ENCODE data around the gene CDC14A. TPM values are rescaled to one million over a fixed set of nuclear protein-coding genes. Genes with fewer than 3 reads are reported as not detected.

Gene CDC14A, protein sequence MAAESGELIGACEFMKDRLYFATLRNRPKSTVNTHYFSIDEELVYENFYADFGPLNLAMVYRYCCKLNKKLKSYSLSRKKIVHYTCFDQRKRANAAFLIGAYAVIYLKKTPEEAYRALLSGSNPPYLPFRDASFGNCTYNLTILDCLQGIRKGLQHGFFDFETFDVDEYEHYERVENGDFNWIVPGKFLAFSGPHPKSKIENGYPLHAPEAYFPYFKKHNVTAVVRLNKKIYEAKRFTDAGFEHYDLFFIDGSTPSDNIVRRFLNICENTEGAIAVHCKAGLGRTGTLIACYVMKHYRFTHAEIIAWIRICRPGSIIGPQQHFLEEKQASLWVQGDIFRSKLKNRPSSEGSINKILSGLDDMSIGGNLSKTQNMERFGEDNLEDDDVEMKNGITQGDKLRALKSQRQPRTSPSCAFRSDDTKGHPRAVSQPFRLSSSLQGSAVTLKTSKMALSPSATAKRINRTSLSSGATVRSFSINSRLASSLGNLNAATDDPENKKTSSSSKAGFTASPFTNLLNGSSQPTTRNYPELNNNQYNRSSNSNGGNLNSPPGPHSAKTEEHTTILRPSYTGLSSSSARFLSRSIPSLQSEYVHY
- total RNA-seq (100 to 1,000 TPM; 186 to 281 TPM), total RNA-seq (197 to 298 reads per million in 2 donors)

DNA sequence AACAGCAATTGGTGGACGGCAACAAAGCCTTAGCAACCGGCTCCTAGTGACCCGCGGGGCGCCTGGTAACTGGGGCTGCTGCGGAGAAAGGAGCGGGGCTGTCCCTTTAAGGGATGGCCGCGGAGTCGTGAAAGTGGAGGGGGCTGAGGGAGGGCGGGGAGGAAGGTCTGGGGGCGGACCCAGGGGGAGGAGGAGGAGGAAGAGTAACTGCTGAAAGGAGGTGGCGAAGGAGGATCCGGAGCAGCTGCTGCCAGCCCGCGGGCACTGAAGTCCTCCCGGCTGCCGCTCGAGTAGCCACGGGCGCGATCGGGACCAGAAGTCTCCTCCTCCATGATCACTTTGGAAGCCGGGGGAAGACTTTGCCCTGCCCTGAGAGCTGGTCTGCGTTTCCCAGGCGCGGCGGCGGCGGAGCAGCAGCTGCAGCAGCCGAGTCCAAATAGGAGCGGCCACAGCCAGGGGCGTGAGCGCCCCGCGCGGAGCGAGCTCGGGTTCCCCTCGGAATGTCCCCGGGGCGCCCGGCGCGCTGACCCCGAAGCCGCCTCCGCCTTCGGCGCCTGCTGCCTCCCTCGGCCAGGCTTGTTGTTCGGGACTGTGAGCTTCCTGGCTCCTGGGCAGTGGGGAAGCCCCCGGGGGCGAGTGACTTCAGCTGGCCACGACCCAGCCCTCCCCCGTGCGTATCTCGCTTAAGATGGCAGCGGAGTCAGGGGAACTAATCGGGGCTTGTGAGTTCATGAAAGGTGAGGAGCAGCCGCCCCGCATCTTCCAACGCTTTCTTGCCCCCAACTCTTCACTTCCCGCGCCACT lies at the start of gene CDC14A:
TSS of gene CDC14A (plus strand) at position 240 of the 804 bp plus-strand sequence. CDS start at position 689, 449 bp downstream.
- Mint-ChIP-seq H3K4me3 (peak within 1 kb of the TSS; percentile 100), H3K27ac (peak within 1 kb of the TSS; percentile 100), H3K36me3 (ENCODE audit: low read depth) (peaks cover 36% of the 10 kb centered on the region), H3K27me3 (no peaks in the 10 kb centered on the region), H3K4me1 (peaks cover 41% of the 10 kb centered on the region)
- DNase-seq (peak; percentile 67 to 83 (median 78)), ATAC-seq (peak; percentile 67)
- H3K9me3 ChIP-seq (ENCODE audit: control insufficient read depth, low read length, poor library complexity, severe bottlenecking): no peaks in the 10 kb centered on the region

DNA sequence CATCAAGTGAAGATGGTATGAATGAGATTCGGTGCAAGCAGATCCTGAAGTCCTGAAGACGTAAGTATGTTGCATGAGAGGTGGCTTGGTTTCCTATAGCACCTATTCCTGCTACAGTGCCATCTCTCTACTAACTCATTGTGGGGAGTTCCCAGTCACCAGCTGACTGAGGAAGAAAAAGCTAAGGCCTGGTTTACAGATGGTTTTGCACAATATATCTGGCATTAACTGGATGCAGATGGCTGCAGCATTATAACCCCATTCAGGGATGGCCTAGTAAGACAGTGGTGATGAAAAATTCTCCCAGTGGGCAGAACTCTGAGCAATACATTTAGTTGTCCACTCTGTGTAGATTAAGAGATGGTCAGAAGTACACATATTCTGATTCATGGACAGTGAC lies 49.6 kb upstream of the CDC14A start:
- H3K9me3 ChIP-seq (ENCODE audit: control insufficient read depth, low read length, poor library complexity, severe bottlenecking): no peaks in the 10 kb centered on the region
- no peak for DNase-seq
- Mint-ChIP-seq H3K4me1 (peaks cover 22% of the 10 kb centered on the region), H3K27ac (no peak overlapping the region), H3K36me3 (ENCODE audit: low read depth) (no peaks in the 10 kb centered on the region), H3K4me3 (no peak overlapping the region), H3K27me3 (no peaks in the 10 kb centered on the region)
- no peak for ATAC-seq

DNA sequence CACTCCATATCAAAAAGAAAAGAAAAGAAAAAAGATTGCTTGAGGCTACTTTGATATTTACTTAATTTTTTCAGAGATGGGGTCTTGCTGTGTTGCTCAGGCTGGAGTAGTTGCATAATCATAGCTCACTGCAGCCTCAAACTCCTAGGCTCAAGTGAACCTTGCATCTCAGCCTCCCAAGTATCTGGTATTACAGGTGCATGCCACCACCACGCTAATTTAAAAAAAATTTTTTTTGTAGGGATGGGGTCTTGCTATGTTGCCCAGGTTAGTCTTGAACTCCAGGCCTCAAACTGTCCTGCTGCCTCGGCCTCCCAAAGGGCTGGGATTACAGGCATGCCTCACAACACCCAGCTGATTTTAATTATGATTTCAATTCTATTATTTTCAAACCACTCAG lies 48.1 kb upstream of the CDC14A start:
- ATAC-seq (no peak), DNase-seq (no peak)
- no peak overlapping the region for H3K27ac Mint-ChIP-seq
- H3K27me3 Mint-ChIP-seq: no peaks in the 10 kb centered on the region
- no peaks in the 10 kb centered on the region for H3K9me3 ChIP-seq (ENCODE audit: control insufficient read depth, low read length, poor library complexity, severe bottlenecking)
- H3K4me1 Mint-ChIP-seq: peaks cover 19% of the 10 kb centered on the region
- no peak overlapping the region for H3K4me3 Mint-ChIP-seq
- no peaks in the 10 kb centered on the region for H3K36me3 Mint-ChIP-seq (ENCODE audit: low read depth)

DNA sequence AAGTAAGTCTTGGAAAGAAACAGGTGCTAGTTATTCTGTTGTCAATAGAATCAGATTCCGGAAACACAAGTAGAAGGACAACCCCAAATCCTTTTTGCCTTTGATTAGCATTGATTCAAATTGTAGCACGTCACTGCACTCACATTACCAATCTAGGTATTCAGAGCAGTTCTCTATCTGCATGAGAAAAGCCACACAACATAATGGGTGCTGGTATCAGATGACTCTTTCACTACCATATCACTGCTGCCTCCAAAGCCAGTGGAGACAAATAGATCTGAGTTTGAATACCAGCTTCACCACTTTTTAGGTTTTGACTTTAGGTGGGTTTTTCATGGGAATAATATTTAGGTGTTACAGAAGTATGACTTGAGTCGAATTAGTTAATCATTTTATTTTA lies 47.4 kb upstream of the CDC14A start:
- Mint-ChIP-seq H3K27ac (no peak overlapping the region), H3K27me3 (no peaks in the 10 kb centered on the region), H3K4me1 (peaks cover 13% of the 10 kb centered on the region), H3K4me3 (no peak overlapping the region), H3K36me3 (ENCODE audit: low read depth) (no peaks in the 10 kb centered on the region)
- ATAC-seq (no peak), DNase-seq (no peak)
- H3K9me3 ChIP-seq (ENCODE audit: control insufficient read depth, low read length, poor library complexity, severe bottlenecking): no peaks in the 10 kb centered on the region

DNA sequence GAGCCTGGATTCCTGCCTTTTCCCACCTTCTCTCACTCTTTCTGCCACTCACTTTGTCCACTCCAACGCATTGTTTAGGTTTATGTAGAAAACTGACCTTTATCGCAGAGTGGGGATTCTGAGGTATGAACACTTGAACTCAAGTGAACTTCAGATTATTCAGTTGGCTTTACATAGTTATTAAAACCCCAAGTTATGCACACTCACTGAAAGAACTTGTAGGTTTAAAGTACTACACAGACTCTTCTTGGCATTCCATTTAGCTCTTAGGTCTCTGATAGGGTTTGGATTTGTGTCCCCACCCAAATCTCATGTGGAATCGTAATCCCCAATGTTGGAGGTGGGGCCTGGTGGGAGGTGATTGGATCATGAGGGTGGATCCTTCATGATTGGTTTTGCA lies 46.4 kb upstream of the CDC14A start:
- H3K4me3 Mint-ChIP-seq: no peak overlapping the region
- no peak overlapping the region for H3K27ac Mint-ChIP-seq
- H3K36me3 Mint-ChIP-seq (ENCODE audit: low read depth): no peaks in the 10 kb centered on the region
- no peak for ATAC-seq
- no peak for DNase-seq
- H3K4me1 Mint-ChIP-seq: peaks cover 12% of the 10 kb centered on the region
- peaks cover 4% of the 10 kb centered on the region for H3K27me3 Mint-ChIP-seq
- no peaks in the 10 kb centered on the region for H3K9me3 ChIP-seq (ENCODE audit: control insufficient read depth, low read length, poor library complexity, severe bottlenecking)

DNA sequence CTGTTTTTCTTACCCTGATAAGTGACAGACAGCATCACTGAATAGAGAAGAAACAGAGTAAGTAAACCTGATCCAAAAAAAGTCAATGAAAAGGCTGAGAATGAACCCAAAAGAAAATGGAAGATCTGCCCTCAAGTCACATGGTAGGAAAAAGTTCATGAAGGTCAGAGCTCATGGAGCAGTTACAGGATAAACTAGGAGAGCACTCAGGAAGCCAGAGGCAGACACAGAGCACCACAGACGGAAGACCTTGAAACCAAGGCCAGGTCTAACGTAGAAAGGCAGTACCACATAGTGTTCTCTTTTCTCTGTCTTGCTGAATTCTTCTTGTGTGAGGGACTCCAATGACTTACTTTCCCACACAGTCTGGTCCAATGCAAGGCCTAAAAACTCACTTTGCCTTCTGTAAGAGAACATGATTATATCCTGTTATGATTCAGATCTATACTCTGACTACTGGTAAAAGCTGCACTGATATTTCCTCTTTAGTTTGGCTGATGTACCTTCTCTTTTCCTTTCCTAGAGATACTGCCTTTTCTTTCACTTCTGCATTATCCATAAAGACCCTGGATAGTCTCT lies 45.5 kb upstream of the CDC14A start:
- H3K4me3 Mint-ChIP-seq: no peak overlapping the region
- DNase-seq (no peak), ATAC-seq (peak; percentile 45)
- peaks cover 5% of the 10 kb centered on the region for H3K27me3 Mint-ChIP-seq
- peak overlapping the region; percentile 79 for H3K27ac Mint-ChIP-seq
- H3K36me3 Mint-ChIP-seq (ENCODE audit: low read depth): no peaks in the 10 kb centered on the region
- H3K4me1 Mint-ChIP-seq: peaks cover 12% of the 10 kb centered on the region
- H3K9me3 ChIP-seq (ENCODE audit: control insufficient read depth, low read length, poor library complexity, severe bottlenecking): no peaks in the 10 kb centered on the region

DNA sequence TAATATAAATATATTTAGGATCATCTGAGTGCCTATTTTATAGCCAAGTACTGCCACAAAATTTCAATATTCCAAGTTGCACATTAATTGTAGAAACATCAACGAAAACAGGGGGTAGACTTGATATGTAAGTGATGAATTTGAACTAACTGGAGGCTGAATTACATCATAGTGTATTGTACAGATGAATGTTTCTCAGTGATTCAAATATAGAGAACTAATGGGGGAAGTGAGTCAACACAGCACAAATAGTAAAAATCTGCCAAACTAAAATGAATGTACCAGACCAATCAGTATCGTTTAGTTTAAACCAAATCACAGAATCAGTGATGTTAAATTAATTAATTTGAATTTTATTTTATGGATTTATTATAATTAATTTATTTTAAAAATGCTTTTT lies 43.5 kb upstream of the CDC14A start:
- peaks cover 12% of the 10 kb centered on the region for H3K4me1 Mint-ChIP-seq
- no peak for ATAC-seq
- H3K27me3 Mint-ChIP-seq: peaks cover 5% of the 10 kb centered on the region

DNA sequence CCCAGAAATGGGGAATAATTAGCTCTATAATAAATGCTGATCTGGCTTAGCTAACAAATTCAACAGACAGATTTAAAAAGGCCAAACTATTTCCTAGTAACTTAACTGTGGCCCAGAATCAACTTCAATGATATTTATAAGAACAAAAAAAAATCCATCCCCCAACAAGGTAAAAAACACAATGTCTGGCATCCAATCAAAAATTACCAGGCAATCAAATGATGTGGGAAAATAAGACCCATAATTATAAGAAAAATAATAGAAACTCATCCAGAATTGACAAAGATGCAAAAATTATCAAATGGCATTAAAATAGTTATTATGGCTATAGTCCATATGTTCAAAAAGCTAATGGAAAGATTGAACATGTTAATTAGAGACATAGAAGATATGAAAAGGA lies 42.4 kb upstream of the CDC14A start:
- H3K27me3 Mint-ChIP-seq: peaks cover 5% of the 10 kb centered on the region
- ATAC-seq: no peak
- H3K27ac Mint-ChIP-seq: no peak overlapping the region
- H3K4me1 Mint-ChIP-seq: peaks cover 12% of the 10 kb centered on the region
- DNase-seq: no peak
- H3K4me3 Mint-ChIP-seq: no peak overlapping the region
- H3K36me3 Mint-ChIP-seq (ENCODE audit: low read depth): peaks cover 2% of the 10 kb centered on the region
- no peaks in the 10 kb centered on the region for H3K9me3 ChIP-seq (ENCODE audit: control insufficient read depth, low read length, poor library complexity, severe bottlenecking)

More for the DNA sequence above, 43.5 kb upstream of the CDC14A start:
- peaks cover 2% of the 10 kb centered on the region for H3K36me3 Mint-ChIP-seq (ENCODE audit: low read depth)
- H3K9me3 ChIP-seq (ENCODE audit: control insufficient read depth, low read length, poor library complexity, severe bottlenecking): no peaks in the 10 kb centered on the region
- no peak overlapping the region for H3K4me3 Mint-ChIP-seq
- DNase-seq: no peak
- H3K27ac Mint-ChIP-seq: no peak overlapping the region

DNA sequence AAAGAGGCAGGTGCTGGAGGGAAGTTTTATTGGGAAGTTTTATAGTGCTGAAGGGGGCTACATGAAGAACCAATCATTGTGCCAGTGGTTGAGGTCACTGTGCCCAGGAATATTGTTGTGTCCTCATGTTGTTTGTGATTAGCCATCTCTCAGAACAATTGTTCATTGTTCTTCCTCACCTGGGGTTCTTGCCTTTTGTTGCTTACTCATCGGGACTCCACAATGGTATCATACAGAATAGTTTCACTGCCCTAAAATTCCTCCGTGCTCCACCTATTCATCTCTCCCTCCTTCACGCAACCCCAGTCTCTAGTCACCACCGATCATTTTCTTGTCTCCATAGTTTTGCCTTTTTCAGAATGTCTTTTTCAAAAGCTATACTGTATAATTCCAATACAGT lies 38.9 kb upstream of the CDC14A start:
- peaks cover 2% of the 10 kb centered on the region for H3K36me3 Mint-ChIP-seq (ENCODE audit: low read depth)
- peaks cover 5% of the 10 kb centered on the region for H3K27me3 Mint-ChIP-seq
- H3K27ac Mint-ChIP-seq: no peak overlapping the region
- no peak for ATAC-seq
- no peaks in the 10 kb centered on the region for H3K9me3 ChIP-seq (ENCODE audit: control insufficient read depth, low read length, poor library complexity, severe bottlenecking)
- no peak for DNase-seq
- H3K4me1 Mint-ChIP-seq: no peaks in the 10 kb centered on the region
- H3K4me3 Mint-ChIP-seq: no peak overlapping the region

DNA sequence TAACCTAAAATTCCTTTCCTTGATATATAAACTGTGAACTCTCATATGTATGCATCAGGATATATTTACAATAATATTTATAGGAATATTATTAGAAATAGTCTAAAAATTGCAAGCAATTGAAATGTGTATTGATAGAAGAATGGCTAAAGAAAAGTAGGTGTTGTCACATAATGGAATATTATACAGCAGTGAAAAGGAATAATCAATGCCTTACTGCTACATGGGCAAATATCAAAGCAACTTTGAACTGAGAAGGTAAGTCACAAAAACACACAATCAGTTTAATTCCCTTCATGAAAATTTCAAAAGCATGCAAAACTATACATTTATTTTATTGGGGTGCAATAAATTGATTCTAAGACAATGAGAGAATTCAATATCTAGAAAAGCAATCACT lies 35.7 kb upstream of the CDC14A start:
- H3K9me3 ChIP-seq (ENCODE audit: control insufficient read depth, low read length, poor library complexity, severe bottlenecking): no peaks in the 10 kb centered on the region
- Mint-ChIP-seq H3K27ac (no peak overlapping the region), H3K4me1 (no peaks in the 10 kb centered on the region), H3K4me3 (no peak overlapping the region), H3K36me3 (ENCODE audit: low read depth) (peaks cover 4% of the 10 kb centered on the region), H3K27me3 (no peaks in the 10 kb centered on the region)
- DNase-seq (no peak), ATAC-seq (no peak)

DNA sequence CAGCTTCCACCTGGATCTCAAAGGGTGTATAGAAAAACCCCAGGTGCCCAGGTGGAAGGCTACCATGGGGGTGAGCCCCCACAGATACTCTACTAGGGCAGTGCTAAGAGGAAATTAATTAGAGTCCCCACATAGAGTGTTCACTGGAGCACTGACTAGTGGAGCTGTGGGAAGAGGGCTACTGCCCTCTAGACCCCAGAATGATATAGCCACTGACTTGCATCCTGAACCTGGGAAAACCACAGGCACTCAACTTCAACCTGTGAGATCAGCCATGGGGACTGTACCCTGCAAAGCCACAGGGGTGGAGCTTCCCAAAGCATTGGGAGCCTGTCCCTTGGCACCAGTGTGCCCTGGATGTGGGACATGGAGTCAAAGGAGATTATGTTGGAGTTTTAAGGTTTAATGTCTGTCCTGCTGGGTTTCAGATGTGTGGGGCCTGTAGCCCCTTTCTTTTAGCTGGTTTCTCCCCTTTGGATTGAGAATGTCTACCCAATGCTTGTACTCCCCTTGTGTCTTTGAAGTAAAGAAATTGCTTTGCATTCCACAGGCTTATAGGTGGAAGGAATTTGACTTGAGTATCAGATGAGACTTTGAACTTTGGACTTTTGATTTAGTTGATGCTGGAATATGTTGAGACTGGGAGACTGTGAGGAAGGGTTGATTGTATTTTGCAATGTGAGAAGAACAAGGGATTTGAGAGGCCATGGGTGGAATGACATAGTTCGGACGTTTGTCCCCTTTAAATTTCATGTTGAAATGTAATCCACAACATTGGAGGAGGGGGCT lies 31.8 kb upstream of the CDC14A start:
- no peak for DNase-seq
- Mint-ChIP-seq H3K4me1 (peaks cover 1% of the 10 kb centered on the region), H3K27me3 (no peaks in the 10 kb centered on the region), H3K36me3 (ENCODE audit: low read depth) (peaks cover 2% of the 10 kb centered on the region), H3K27ac (no peak overlapping the region), H3K4me3 (no peak overlapping the region)
- H3K9me3 ChIP-seq (ENCODE audit: control insufficient read depth, low read length, poor library complexity, severe bottlenecking): no peaks in the 10 kb centered on the region
- ATAC-seq: no peak

DNA sequence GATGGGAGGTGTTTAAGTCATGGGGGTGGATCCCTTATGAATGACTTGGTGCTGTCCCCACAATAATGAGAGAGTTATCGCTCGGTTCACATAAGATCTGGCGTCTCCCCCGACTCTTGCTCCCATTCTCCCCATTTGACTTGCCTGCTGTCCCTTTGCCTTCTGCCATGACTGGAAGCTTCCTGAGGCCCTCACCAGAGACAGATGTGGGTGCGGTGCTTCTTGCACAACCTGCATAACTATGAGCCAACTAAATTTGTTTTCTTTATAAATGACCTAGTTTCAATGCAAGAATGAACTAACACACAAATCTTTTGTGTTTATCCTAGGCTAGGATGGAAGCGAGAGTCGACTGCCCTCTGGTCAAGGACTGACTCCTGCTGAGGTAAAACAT lies 31.2 kb upstream of the CDC14A start:
- DNase-seq (no peak), ATAC-seq (no peak)

More for the DNA sequence above, 31.2 kb upstream of the CDC14A start:
- peaks cover 2% of the 10 kb centered on the region for H3K4me1 Mint-ChIP-seq
- H3K27me3 Mint-ChIP-seq: no peaks in the 10 kb centered on the region
- no peak overlapping the region for H3K27ac Mint-ChIP-seq
- no peaks in the 10 kb centered on the region for H3K9me3 ChIP-seq (ENCODE audit: control insufficient read depth, low read length, poor library complexity, severe bottlenecking)
- no peak overlapping the region for H3K4me3 Mint-ChIP-seq
- peaks cover 2% of the 10 kb centered on the region for H3K36me3 Mint-ChIP-seq (ENCODE audit: low read depth)

All from T-helper 17 cell (primary cell).